GM19023 (cell line): ENCODE measurements around the gene TTL.
A peak's percentile ranks its signal among the peaks of the same experiment; 100 is the strongest.

Source experiments
- ATAC-seq: cut with Tn5 transposase; IDR thresholded peaks from one replicate; pipeline ENCODE4 v1.9.1; 2021; ENCODE audit warnings: mild to moderate bottlenecking, moderate library complexity; ENCODE audit not compliant: unreplicated experiment

The TTL gene

DNA sequence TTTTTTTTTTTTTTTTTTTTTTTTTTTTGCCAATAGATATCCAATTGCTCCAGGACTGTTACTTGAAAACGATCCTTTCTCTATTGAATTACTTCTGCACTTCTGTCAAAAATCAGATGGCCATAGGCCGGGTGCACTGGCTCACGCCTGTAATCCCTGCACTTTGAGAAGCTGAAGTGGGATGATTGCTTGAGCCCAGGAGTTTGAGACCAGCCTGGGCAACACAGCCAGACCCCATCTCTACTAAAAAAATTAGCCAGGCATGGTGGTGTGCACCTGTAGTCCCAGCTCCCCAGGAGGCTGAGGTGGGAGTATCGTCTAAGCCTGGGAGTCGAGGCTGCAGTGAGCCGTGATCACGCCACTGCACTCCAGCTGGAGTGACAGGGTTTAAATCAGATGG, 98.1 kb downstream of the TTL start:
- ATAC-seq = no peak

DNA sequence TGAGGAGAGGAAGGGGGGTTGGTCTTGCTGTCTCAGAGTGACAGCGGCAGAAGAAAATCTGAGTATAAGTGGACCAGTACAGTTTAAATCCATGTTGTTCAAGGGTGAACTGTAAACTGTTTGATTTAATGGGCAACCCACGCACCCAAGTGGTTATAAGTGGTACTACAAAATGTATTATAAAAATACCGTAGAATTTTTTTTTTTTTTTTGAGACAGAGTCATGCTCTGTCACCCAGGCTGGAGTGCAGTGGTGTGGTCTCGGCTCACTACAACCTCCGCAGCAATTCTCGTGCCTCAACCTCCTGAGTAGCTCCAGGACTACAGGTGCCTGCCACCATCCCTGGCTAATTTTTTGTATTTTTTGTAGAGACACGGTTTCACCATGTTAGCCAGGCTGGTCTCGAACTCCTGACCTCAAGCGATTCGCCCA, 100.4 kb downstream of the TTL start:
- ATAC-seq = no peak

DNA sequence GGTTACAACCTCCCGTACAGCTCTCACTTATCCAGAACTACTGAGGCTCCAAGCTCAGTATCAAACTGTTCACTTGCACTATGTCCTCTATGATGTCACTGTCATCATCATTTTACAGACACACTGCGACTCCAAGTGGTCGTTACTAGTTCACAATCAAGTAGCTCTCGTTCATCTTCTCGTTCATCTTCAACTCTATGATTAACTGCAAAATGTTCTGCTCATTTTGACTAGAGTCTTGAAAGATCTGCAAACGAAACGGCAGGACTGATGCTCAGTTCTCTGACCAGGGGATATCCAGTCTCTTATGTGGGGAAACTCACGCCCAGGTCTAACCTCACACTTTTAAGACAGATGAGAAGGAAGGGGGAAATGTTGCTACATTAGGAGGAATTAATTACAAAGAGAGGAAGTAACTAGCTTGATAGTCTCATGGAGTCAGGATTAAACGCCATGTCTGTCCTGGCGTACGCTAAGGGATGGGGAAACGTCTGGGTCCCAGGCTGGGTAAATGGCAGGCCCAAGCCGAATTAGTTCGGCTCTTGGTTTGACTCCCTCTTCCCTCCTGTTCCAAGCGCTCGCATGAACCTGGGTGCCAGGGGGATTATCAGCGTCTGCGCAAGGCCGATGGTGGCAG, 101.7 kb downstream of the TTL start:
- no peak for ATAC-seq

DNA sequence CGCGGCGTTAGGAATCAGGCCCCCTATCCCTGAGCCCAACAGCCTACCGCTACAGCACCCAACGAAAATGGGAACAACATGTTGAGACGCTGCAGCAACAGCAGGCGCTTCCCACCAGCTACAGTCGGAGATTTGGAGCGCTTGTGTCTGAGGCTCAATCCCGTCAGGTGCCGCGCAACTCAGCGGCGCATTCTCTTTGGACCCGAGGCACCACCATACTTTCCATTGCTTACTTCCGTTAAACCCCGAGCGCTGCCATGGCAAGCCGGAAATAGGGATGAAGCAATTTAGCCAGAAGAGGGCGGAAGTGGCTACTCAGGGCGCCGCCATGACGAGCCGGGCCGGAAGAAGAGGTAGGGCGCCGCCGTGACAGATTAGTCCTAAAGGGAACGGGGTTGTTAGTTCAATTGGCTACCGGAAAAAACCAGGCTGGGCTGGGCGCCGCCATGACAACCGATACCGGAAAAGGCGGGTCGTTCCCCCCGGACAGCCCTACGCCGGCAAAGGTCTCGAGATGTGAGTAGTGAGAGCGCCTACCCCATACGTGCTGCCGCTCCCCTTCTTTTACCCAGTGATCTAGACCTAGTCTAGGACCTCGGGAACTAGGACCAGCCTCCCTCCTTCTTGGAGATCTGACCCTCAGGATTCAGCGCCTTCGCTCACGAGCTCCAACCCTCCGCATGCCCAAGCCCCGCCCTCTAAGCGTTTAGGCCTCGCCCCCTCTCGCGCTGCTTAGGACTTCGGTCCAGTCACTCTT, 102.4 kb downstream of the TTL start, which contains the start of gene CHCHD5:
Gene CHCHD5, plus strand, starts transcription at position 476 of the 757 bp plus-strand sequence. Its CDS starts 39 bp downstream, at position 515.
- peak; percentile 88 for ATAC-seq

DNA sequence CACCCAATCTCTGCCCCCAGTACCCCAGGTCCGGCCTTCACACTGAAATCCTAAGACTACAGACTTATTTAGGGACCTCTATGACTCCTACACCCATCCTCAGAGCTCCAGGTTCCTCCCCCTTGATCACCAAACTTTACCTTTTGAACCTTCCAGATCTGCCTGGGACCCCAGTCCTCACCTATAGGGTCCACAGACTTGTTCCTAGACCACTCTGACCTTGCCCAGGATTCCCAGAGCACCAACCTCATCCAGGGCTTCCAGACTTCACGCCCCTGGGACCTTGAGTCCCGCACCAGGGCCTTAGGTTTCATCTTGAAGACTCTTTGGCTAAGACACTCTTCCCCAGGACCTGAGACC, 102.9 kb downstream of the TTL start:
- no peak for ATAC-seq

DNA sequence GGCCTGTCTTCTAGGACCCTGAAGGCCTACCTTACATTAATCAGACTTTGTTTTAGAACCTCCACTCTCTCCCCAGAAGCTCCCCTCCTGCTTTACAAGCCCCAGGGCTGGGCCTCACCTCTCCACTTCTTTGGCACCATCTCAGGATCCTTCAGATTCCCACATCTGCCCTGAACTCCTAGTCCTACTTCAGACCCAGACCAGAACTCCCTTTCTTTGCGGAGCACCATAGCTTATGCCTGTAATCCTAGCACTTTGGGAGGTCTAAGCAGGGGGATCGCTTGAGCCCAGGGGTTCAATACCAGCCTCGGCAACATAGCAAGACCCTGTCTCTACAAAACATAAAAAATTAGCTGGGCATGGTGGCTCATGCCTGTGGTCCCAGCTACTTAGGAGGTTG, 103.4 kb downstream of the TTL start:
- ATAC-seq = no peak

DNA sequence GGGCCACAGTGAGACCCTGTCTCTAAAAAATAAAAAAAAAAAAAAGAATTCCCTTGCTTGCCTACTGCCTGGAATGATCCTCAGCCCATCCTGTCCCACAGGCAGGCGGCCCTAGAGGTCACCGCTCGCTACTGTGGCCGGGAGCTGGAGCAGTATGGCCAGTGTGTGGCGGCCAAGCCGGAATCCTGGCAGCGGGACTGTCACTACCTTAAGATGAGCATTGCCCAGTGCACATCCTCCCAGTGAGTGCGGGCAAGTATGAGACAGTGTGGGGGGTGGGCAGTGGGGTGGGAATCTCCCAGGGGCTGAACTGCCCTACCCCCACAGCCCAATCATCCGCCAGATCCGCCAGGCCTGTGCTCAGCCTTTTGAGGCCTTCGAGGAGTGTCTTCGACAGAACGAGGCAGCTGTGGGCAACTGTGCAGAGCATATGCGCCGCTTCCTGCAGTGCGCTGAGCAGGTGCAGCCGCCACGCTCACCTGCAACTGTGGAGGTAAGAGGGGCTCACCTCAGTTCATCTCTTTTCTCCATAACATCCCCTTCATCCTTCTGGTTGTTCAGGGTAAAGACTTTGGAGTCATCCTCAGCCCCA, 104.0 kb downstream of the TTL start:
- ATAC-seq = no peak

DNA sequence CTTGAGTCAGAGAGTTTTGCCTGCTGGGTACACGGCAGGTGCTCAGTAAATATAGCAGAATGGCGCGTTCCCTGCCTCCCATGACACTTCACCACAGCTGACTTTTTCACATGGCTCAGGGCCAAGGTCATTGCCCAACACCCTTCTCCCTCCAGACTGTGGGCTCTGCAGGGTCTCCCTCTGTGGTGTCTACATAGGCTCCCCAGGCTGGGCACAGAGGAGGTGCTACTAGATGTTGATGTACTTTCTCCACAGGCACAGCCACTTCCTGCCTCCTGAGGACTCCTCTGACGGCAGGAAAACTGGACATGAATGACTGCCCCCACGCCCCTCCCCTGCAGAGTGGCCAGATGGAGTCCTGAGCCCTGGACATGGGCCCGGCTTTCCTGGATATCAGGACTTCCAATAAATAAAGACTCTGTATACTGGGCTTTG, 106.7 kb downstream of the TTL start:
- ATAC-seq = no peak
